Colonic mucosa (tissue), 4 donors: ENCODE data around the gene SPTSSA. TPM values are rescaled to one million over a fixed set of nuclear protein-coding genes. Genes with fewer than 3 reads are reported as not detected.

ENCODE experiments used
- DNase-seq: peaks from one replicate; pipeline ENCODE4 v3.0.0-alpha.2; 2020
- H3K27ac ChIP-seq: fragments of 200-600 bp; one replicate; pipeline ENCODE4 v1.8.0; 2021
- H3K27me3 ChIP-seq: fragments of 200-600 bp; one replicate; pipeline ENCODE4 v1.8.0; 2021
- H3K36me3 ChIP-seq: fragments of 200-600 bp; one replicate; pipeline ENCODE4 v1.8.0; 2021
- H3K4me1 ChIP-seq: fragments of 200-600 bp; one replicate; pipeline ENCODE4 v1.8.0; 2021; ENCODE audit warnings: mild to moderate bottlenecking
- H3K4me3 ChIP-seq: fragments of 200-600 bp; one replicate; pipeline ENCODE4 v1.8.0; 2021
- H3K9ac ChIP-seq, 2 donors: one replicate each; pipeline ENCODE4 v1.7.0; 2013; ENCODE audit warnings: control low read depth in 2 of 2, low read depth in 2 of 2, low read length in 2 of 2
- H3K9me3 ChIP-seq: fragments of 200-600 bp; one replicate; pipeline ENCODE4 v1.8.0; 2021
- CTCF ChIP-seq: fragments of 200-600 bp; IDR thresholded peaks from one replicate; pipeline ENCODE4 v1.8.0; 2022; ENCODE audit warnings: antibody characterized with exemption, mild to moderate bottlenecking
- intact Hi-C: fragments of 100-400 bp; cut with DNase I; formaldehyde crosslinking; loops from one replicate; pipeline ENCODE4 v1.14.1; 2022
- total RNA-seq, 2 donors: library from RNA; stranded (reverse); fragmentation: NEBNext Ultra II Directional in 1 of 2; extraction: Animal tissue kit (Norgen Biotek cat#: 25700) in 1 of 2; gene quantifications; one replicate each; pipeline ENCODE4 v1.2.1, GENCODE V29; 2021
- donor health status: healthy.
- donor health status: DM: no; HTN: no; CAD: no.
- donor health status: DM: no; HTN: no; CAD: no.

The SPTSSA gene
- total RNA-seq, 2 donors from 2014 or later: 35.3 to 60.9 TPM

- DNase-seq: no peak
- H3K4me3 ChIP-seq: no peak overlapping the region
- H3K9ac ChIP-seq: no peak overlapping the region
- no peaks in the 10 kb centered on the region for H3K4me1 ChIP-seq
- intact Hi-C loops: no loop called here
- no peak for TF ChIP-seq CTCF
- H3K9me3 ChIP-seq: no peaks in the 10 kb centered on the region
- no peaks in the 10 kb centered on the region for H3K27me3 ChIP-seq
- no peaks in the 10 kb centered on the region for H3K36me3 ChIP-seq
- H3K27ac ChIP-seq: no peak overlapping the region
Observed at GRCh38 chr14:34475163-34475562, 13.1 kb upstream of the SPTSSA start.

GRCh38 chr14:34474187-34474679, 12.2 kb upstream of the SPTSSA start:
- H3K36me3 ChIP-seq: no peaks in the 10 kb centered on the region
- TF ChIP-seq CTCF: no peak
- no peak overlapping the region for H3K9ac ChIP-seq
- H3K27ac ChIP-seq: no peak overlapping the region
- H3K27me3 ChIP-seq: no peaks in the 10 kb centered on the region
- no peaks in the 10 kb centered on the region for H3K4me1 ChIP-seq
- no peak overlapping the region for H3K4me3 ChIP-seq
- DNase-seq: no peak
- intact Hi-C loops: no loop called here
- no peaks in the 10 kb centered on the region for H3K9me3 ChIP-seq

GRCh38 chr14:34472706-34473279, 10.8 kb upstream of the SPTSSA start:
- DNase-seq: no peak
- no peak for TF ChIP-seq CTCF
- no peaks in the 10 kb centered on the region for H3K9me3 ChIP-seq
- no peaks in the 10 kb centered on the region for H3K36me3 ChIP-seq
- no peak overlapping the region for H3K9ac ChIP-seq
- no peaks in the 10 kb centered on the region for H3K4me1 ChIP-seq
- H3K4me3 ChIP-seq: no peak overlapping the region
- no peaks in the 10 kb centered on the region for H3K27me3 ChIP-seq
- no peak overlapping the region for H3K27ac ChIP-seq
- intact Hi-C loops: no loop called here

GRCh38 chr14:34470319-34470718, 8.3 kb upstream of the SPTSSA start:
- H3K4me1 ChIP-seq: no peaks in the 10 kb centered on the region
- no peaks in the 10 kb centered on the region for H3K36me3 ChIP-seq
- no peaks in the 10 kb centered on the region for H3K9me3 ChIP-seq
- no peak overlapping the region for H3K27ac ChIP-seq
- DNase-seq: no peak
- TF ChIP-seq CTCF: no peak
- intact Hi-C loops: no loop called here
- no peak overlapping the region for H3K4me3 ChIP-seq
- no peaks in the 10 kb centered on the region for H3K27me3 ChIP-seq
- H3K9ac ChIP-seq: no peak overlapping the region

- Histone ChIP-seq H3K4me3 (no peak overlapping the region), H3K4me1 (no peaks in the 10 kb centered on the region), H3K36me3 (no peaks in the 10 kb centered on the region), H3K9ac (no peak overlapping the region), H3K9me3 (no peaks in the 10 kb centered on the region), H3K27ac (no peak overlapping the region), H3K27me3 (no peaks in the 10 kb centered on the region)
- DNase-seq: no peak
- TF ChIP-seq CTCF: no peak
- intact Hi-C loops: no loop called here
Observed at GRCh38 chr14:34466691-34467090, 4.7 kb upstream of the SPTSSA start.
